Mucosa of rectum (tissue), 2 donors: Measurements from ENCODE around the gene CTNND1.
"Not testable (repeated sequence)": the region's sequence is repeated elsewhere in the genome, so short reads cannot be mapped to it uniquely, and the experiment has no call there.

Experiments
- H3K27ac ChIP-seq, 2 donors: one replicate each; pipeline ENCODE4 v1.7.0; 2013; ENCODE audit warnings: inconsistent platforms in 2 of 2, low read depth in 2 of 2, low read length in 2 of 2
- H3K27me3 ChIP-seq, 2 donors: one replicate each; pipeline ENCODE4 v1.7.0; 2013; ENCODE audit warnings: low read length in 2 of 2; ENCODE audit not compliant: control insufficient read depth in 2 of 2, insufficient read depth in 2 of 2
- H3K36me3 ChIP-seq, 2 donors: one replicate each; pipeline ENCODE4 v1.7.0; 2013; ENCODE audit warnings: low read length in 2 of 2; ENCODE audit not compliant: control insufficient read depth in 2 of 2, insufficient read depth in 2 of 2
- H3K4me1 ChIP-seq, 2 donors: one replicate each; pipeline ENCODE4 v1.7.0; 2013; ENCODE audit warnings: low read length in 2 of 2, mild to moderate bottlenecking in 1 of 2; ENCODE audit not compliant: control insufficient read depth in 2 of 2, insufficient read depth in 2 of 2
- H3K4me3 ChIP-seq, 2 donors: one replicate each; pipeline ENCODE4 v1.7.0; 2013; ENCODE audit warnings: low read length in 2 of 2
- H3K9ac ChIP-seq, 2 donors: one replicate each; pipeline ENCODE4 v1.7.0; 2013; ENCODE audit warnings: low read length in 2 of 2, low read depth in 1 of 2, mild to moderate bottlenecking in 1 of 2
- H3K9me3 ChIP-seq, 2 donors: one replicate each; pipeline ENCODE4 v1.7.0; 2013; ENCODE audit warnings: low read length in 2 of 2; ENCODE audit not compliant: control insufficient read depth in 2 of 2
- donor health status: healthy.
- donor health status: Normal muscosa, but diverticular disease.

The CTNND1 gene

DNA sequence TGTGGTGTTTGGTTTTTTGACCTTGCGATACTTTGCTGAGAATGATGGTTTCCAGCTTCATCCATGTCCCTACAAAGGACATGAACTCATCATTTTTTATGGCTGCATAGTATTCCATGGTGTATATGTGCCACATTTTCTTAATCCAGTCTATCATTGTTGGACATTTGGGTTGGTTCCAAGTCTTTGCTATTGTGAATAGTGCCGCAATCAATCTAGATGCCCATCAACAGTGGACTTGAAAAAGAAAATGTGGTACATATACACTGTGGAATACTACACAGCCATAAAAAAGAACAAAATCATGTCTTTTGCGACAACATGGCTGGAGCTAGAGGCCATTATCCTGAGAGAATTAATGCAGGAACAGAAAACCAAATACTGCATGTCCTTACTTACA lies 77.0 kb downstream of the CTNND1 start:
- H3K9me3 ChIP-seq, H3K9ac ChIP-seq, H3K4me1 ChIP-seq, H3K4me3 ChIP-seq, H3K27ac ChIP-seq, H3K27me3 ChIP-seq, H3K36me3 ChIP-seq: not testable (repeated sequence)

DNA sequence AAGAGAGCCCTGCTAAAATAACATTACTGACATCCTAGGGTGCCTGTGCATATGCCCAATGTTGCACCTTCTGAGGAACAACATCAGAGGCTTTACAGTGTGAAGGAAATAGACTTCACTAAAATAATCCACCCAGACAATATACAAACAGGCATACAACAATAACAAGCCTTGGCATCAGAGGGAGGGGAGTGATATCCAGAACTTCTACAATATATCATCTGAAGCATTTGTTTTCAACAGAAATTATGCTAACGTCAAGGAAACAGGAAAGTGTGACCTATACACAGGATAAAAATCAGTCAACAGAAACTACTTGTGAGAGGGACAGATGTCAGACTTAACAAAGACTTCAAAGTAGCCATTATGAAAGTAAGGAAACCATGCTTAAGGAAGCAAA lies 81.3 kb downstream of the CTNND1 start:
- H3K27ac ChIP-seq = no peak overlapping the region
- H3K9me3 ChIP-seq = no peaks in the 10 kb centered on the region
- no peak overlapping the region for H3K9ac ChIP-seq
- H3K36me3 ChIP-seq = no peaks in the 10 kb centered on the region
- no peaks in the 10 kb centered on the region for H3K4me1 ChIP-seq
- H3K4me3 ChIP-seq = no peak overlapping the region
- no peaks in the 10 kb centered on the region for H3K27me3 ChIP-seq

- no peak overlapping the region for H3K4me3 ChIP-seq
- no peaks in the 10 kb centered on the region for H3K4me1 ChIP-seq
- H3K36me3 ChIP-seq = no peaks in the 10 kb centered on the region
- H3K27me3 ChIP-seq = no peaks in the 10 kb centered on the region
- no peaks in the 10 kb centered on the region for H3K9me3 ChIP-seq
- no peak overlapping the region for H3K9ac ChIP-seq
- H3K27ac ChIP-seq = no peak overlapping the region
Measured at GRCh38 chr11:57867966-57868365, 106.4 kb downstream of the CTNND1 start.

- H3K4me1 ChIP-seq = no peaks in the 10 kb centered on the region
- no peaks in the 10 kb centered on the region for H3K36me3 ChIP-seq
- H3K9me3 ChIP-seq = no peaks in the 10 kb centered on the region
- no peak overlapping the region for H3K9ac ChIP-seq
- H3K4me3 ChIP-seq = no peak overlapping the region
- H3K27me3 ChIP-seq = no peaks in the 10 kb centered on the region
- H3K27ac ChIP-seq = no peak overlapping the region
Measured at GRCh38 chr11:57868491-57868890, 106.9 kb downstream of the CTNND1 start.
